HG03565 (cell line): ENCODE results near the gene AIPL1.

Experiments used
- ATAC-seq: cut with Tn5 transposase; IDR thresholded peaks from one replicate; pipeline ENCODE4 v1.9.1; 2021; ENCODE audit warnings: mild to moderate bottlenecking, moderate library complexity; ENCODE audit not compliant: unreplicated experiment

The AIPL1 gene

DNA sequence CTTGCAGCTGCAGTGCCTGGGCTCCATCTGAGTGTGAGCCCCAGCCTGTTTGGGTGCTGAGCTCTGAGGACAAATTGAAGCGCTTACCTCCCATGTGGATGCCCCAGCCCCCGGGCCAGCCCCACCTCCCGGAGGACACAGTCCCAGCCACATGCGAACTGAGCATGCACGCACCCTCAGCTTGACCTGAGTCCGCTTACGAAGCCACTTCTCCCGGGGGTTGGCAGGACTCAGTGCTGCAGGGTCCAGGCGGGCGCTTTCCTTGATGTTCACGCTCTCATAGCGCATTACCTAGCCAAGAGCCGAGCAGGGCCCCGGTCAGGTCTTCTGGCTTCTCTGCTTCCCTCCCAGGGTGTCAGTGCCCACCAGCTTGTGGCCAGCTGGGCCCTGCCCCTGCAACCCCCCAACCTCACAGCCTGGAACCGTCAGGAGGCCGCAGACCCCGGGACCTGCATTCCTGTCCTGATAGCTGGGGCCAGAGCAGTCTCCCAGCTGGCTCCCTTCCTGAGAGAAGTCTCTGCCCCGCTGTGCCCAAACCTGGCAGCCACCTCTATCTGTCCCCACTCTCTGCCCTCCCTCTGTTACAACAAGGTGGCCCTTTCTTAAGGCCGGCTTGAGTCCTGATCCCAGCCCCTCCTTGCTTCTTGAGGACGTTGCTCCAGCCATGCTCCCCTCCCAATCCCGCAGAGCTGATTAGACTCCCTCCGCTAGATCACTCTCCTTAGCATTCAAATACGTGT lies 33.3 kb upstream of the AIPL1 start:
- no peak for ATAC-seq

- ATAC-seq = no peak
Measured at GRCh38 chr17:6467567-6467966, 32.6 kb upstream of the AIPL1 start.

DNA sequence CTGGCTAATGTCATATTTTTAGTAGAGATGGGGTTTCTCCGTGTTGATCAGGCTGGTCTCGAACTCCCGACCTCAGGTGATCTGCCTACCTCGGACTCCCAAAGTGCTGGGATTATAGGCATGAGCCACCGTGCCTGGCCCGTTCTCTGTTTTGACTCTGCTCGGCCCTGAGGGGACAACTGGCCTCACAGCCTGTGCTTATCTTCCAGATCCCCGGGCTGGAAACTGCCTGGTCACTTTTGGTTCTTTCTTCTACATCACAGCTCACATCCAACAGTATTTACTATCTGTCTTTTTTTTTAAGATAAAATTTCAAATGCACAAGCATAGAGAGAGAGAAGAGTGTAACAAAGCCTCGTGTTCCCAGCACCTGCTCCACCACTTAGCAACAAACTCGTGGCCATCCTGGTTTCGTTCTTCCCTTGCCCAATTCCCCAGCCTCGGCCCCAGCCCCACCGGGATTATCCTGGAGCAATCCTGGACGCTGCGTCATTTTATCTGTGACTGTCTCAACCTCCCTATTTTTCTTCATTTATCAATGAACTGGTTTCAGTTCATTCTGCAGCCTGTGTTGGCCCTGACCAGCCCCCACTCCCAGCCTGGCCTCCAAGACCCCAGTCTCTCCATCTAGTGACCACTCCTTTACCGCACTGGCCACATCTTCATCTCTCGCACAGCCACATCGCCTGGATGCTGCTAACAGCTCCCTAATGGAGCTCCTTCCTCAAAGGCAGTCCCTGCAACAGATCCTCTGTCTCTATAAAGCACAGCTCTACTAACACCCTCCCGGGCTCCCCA lies 30.5 kb upstream of the AIPL1 start:
- no peak for ATAC-seq

DNA sequence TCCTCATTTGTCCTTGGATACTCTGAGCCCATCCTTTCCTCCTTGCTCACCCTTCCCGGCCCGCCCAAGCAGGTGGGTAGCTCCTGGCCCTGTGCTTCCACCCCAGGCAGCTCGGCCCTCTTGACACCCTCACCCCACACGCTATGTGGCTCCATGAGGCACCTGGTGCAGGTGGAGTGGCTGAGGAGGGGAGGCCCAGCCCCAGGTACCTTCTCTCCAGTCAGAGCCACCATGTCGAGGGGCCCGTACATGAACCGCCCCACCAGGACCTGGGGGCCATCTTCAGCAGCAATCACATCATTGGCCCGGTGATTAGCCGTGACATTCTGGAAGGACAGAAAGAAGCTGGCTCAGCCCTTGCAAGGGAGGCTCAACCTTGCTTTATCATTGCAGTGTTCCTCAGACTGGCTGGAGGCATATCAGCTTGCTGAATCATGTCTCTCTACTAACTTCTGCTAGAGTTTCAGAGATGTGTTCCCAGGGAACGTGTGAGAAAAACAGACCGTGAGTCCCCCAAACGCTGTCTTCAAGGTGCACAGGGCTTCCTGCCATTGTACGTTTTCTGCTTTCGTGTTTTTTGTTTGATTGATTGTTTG lies 29.6 kb upstream of the AIPL1 start:
- no peak for ATAC-seq

DNA sequence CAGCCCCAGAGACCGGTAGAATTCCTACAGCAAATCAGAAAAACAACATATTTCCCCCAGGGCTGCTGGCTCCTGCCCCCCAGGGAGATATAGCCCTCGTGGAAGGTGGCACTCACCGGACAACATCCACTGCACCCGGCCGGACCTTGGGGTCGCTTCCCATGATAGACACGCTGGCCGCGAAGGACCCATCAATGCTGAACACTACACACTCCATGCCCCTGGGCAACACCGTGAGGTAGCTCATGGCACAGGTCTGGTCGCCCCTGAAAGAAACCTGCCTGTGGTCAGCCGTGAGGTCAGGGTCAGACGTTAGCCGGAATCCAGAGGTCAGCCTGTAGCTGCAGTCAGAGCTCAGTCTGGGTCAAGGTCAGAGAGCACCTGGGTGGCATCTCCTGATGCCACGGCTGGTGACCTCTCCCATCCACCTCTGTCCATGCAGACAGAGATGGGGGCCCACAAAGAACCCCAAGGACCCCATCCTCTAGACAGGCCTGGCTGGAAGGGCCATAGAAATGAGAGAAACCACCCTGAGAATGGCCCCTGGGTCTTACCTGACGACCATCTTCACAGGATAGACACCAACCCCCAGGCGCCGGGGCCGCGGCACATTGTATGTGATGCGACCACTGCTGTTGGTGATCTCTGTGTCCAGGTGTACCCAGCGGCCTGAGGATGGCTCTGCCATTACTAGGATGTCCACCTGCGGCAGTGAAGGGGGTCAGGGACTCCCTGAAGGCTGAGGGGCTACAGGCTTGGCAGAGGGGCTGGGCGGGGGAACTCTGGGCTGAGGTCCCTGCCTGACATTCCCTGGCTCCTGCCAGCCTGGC lies 28.9 kb upstream of the AIPL1 start:
- no peak for ATAC-seq

GRCh38 chr17:6462692-6463091 lies 27.8 kb upstream of the AIPL1 start:
- no peak for ATAC-seq

- no peak for ATAC-seq
Measured at GRCh38 chr17:6461792-6462524, 27.0 kb upstream of the AIPL1 start.

DNA sequence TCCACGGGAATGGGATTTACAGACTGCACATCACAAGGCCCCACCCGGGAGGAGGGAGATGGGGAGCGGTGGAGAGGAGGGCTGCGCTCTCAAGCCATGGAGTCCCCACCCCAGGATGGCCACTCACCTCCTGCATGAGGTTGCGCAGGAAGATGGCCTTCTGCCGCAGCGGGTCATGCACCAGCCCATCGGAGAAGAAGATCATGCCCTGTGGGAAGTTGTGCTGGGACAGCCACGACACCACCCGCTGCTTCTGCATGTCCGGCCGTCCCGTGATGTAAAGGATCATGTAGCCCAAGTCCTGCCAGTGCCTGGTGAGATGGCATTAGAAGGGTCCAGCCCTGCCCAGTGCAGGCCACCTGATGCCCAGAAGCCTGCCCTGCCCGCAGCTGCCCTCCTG lies 26.3 kb upstream of the AIPL1 start:
- no peak for ATAC-seq

- no peak for ATAC-seq
Measured at GRCh38 chr17:6460531-6461161, 25.7 kb upstream of the AIPL1 start.

DNA sequence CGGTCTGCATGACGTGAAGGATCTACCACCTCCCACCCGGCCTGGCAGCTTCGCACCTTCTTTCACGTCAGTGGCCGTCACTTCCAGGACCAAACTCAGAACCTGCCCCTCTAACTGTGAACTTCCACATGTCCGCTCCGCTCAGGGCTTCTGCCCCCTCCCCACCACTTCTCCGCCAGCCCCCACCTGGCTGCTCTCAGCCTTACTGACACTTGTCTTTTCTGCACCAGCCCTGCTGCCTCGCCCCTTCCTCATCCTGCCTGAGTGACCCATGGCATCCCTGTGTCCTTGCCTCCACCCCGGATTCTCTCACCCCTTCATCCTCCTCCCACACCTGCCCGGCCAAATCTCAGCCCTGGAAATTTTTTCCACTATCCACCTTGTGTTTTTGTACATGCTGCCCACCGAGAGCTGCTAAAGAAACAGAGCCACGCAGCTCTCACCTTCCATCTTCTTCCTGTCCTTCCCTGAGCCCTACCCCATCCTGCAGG lies 23.6 kb upstream of the AIPL1 start:
- no peak for ATAC-seq

DNA sequence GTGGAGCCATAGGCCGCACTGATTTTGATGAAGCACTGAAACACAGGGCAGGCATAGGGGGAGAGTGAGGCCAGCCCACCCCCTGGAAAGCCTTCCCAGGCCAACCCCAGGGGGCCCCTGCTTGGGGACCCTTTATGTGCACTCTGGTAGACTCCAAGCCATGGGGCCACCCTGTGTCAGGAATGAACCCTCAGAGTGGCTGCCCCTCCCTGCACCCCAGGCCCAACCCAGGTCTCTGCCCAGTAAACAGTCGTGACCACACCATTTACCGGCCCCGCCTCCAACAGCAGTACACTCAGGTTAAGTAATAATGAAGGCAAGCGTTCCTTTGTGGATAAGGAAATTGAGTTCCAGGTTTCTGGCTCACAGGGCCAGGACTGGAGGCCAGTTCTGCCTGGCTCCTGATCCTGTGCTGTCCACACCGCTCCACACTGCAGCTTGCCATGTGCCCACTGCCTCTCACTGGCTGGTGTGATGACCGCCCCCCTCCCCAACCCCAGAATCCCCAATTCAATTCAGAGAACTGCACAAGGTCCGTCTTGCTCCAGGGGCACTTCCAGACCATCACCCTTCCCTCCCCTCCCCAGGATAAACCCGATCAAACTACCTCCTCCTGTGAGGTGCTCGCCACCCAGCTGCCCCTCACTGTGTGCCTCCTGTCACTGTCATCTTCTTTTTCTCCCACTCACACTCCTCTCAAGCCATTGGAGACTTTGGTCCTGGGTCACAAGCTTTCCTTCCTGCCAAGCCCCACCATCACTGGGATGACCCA lies 23.0 kb upstream of the AIPL1 start:
- ATAC-seq = no peak

DNA sequence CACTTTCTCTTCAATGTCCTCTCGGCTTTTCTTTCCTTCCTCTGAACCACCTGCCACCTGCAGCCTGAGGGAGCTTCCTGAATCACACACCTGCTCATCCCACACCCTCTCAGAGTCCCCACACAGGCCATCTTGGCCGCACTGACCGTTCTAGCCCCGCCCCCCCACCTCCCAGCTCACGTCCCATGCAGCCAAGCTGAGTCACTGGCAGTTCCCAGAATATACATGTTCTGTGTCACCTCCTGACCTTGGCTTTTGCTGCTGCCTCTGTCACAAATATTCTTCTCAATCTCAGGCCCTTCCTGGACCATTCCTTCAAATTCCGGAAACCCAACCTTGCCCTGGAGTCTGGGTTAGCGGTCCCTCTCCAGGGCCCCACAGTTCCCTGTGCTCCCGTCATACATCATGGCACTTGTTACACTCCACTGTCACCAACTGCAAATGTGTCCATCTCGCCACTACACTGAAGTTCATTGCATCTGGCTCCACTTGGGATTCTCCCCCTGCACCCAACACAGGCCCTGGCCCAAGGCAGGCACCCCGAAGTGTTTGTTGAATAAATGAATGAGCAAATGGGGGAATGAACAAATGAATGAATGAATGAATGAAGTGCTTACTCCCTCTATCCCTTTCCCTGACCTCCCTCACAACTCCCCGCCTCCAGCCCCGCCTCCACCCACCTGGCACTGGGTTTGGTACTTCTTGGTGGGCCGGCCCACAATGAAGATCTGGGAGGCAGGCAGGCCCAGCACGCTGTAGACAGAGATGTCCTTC lies 22.2 kb upstream of the AIPL1 start:
- ATAC-seq = no peak

- ATAC-seq = no peak
Measured at GRCh38 chr17:6456321-6456720, 21.4 kb upstream of the AIPL1 start.

DNA sequence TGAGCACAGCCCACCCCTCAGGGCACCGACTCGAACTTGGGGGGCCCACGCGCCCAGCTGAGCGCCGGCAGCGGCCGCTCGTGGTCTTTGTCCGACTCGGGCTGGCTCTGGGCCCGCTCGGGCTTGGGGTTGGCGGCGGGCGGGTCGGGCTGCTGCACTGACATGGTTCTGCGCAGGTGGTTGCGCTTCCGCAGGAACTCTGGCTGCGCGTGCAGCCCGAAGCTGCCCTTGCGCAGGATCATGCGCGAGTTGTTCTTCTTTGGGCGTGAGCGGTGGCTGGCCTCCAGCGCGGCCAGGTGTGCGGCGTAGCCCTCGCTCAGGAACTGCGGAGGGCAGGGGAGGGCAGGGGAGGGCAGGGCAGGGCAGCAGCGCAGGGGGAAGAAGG lies 20.4 kb upstream of the AIPL1 start:
- ATAC-seq = no peak

GRCh38 chr17:6454495-6455320 lies 19.8 kb upstream of the AIPL1 start:
- ATAC-seq = no peak

- no peak for ATAC-seq
Measured at GRCh38 chr17:6453279-6454024, 18.5 kb upstream of the AIPL1 start.
